Measurements from ENCODE around the gene CASP6. TPM values are rescaled to one million over a fixed set of nuclear protein-coding genes. Genes with fewer than 3 reads are reported as not detected.

CASP6 gene
- total and polyA plus RNA-seq, 8 donors: 2.3 to 68.9 (median 25.9) TPM

- H3K9me3 ChIP-seq: no peaks in the 10 kb centered on the region
- TF ChIP-seq POLR2AphosphoS5 (IDR thresholded peaks at IDR 0.05) (no peak), POLR2A (IDR thresholded peaks at IDR 0.05) (no peak), EP300 (IDR thresholded peaks at IDR 0.05) (no peak), CTCF (IDR thresholded peaks at IDR 0.05) (no peak)
- no peak overlapping the region for H3K4me3 ChIP-seq
- WGBS, 5 donors: 97 to 98% (median 98%) methylated on average over 4 of the region's 4 CpGs
- no peak for DNase-seq
- H3K36me3 ChIP-seq: peaks cover 0 to 27% (median 27%) of the 10 kb centered on the region in 4 donors
- no peaks in the 10 kb centered on the region for H3K27me3 ChIP-seq
- intact Hi-C loops (cut with DNase I; ENCODE audit: low total_unique reads): no loop called here
- no peaks in the 10 kb centered on the region for H3K4me1 ChIP-seq
- no peak overlapping the region for H3K27ac ChIP-seq
Measured at GRCh38 chr4:109719604-109720003, 16.4 kb upstream of the CASP6 start.

GRCh38 chr4:109718759-109719158 lies 15.5 kb upstream of the CASP6 start:
- H3K4me1 ChIP-seq: no peaks in the 10 kb centered on the region
- 80 to 97% (median 86%) methylated on average over 1 of the region's 1 CpG for WGBS, 5 donors
- peaks cover 0 to 36% (median 35%) of the 10 kb centered on the region in 4 donors for H3K36me3 ChIP-seq
- no peak overlapping the region for H3K4me3 ChIP-seq
- H3K9me3 ChIP-seq: no peaks in the 10 kb centered on the region
- no peak for TF ChIP-seq POLR2A (IDR thresholded peaks at IDR 0.05)
- TF ChIP-seq CTCF (IDR thresholded peaks at IDR 0.05): no peak
- TF ChIP-seq POLR2AphosphoS5 (IDR thresholded peaks at IDR 0.05): no peak
- TF ChIP-seq EP300 (IDR thresholded peaks at IDR 0.05): no peak
- no peak overlapping the region for H3K27ac ChIP-seq
- DNase-seq: no peak
- no peaks in the 10 kb centered on the region for H3K27me3 ChIP-seq
- intact Hi-C loops (cut with DNase I; ENCODE audit: low total_unique reads): no loop called here

- Histone ChIP-seq H3K36me3 (peaks cover 0 to 62% (median 58%) of the 10 kb centered on the region in 4 donors), H3K4me1 (no peaks in the 10 kb centered on the region), H3K9me3 (no peaks in the 10 kb centered on the region), H3K27ac (no peak overlapping the region), H3K4me3 (no peak overlapping the region), H3K27me3 (no peaks in the 10 kb centered on the region)
- 90 to 96% (median 93%) methylated on average over 3 of the region's 3 CpGs for WGBS, 5 donors
- DNase-seq: no peak
- TF ChIP-seq EP300 (IDR thresholded peaks at IDR 0.05) (no peak), POLR2A (IDR thresholded peaks at IDR 0.05) (no peak), POLR2AphosphoS5 (IDR thresholded peaks at IDR 0.05) (no peak), CTCF (IDR thresholded peaks at IDR 0.05) (no peak)
- intact Hi-C loops (cut with DNase I; ENCODE audit: low total_unique reads): no loop called here
Measured at GRCh38 chr4:109713500-109713899, 10.3 kb upstream of the CASP6 start.

GRCh38 chr4:109708990-109709389 lies 5.7 kb upstream of the CASP6 start:
- WGBS, 5 donors: 95 to 100% (median 100%) methylated on average over 1 of the region's 1 CpG
- TF ChIP-seq POLR2A (IDR thresholded peaks at IDR 0.05) (no peak), EP300 (IDR thresholded peaks at IDR 0.05) (no peak), CTCF (IDR thresholded peaks at IDR 0.05) (no peak), POLR2AphosphoS5 (IDR thresholded peaks at IDR 0.05) (no peak)
- peaks cover 0 to 38% (median 33%) of the 10 kb centered on the region in 4 donors for H3K36me3 ChIP-seq
- peaks cover 0 to 9% (median 7%) of the 10 kb centered on the region in 4 donors for H3K4me1 ChIP-seq
- intact Hi-C loops (cut with DNase I; ENCODE audit: low total_unique reads): no loop called here
- no peaks in the 10 kb centered on the region for H3K9me3 ChIP-seq
- H3K27ac ChIP-seq: no peak overlapping the region
- H3K27me3 ChIP-seq: no peaks in the 10 kb centered on the region
- no peak for DNase-seq
- H3K4me3 ChIP-seq: no peak overlapping the region
